GM21619 (cell line): ENCODE measurements around the gene SLC35F3.
A peak's percentile ranks its signal among the peaks of the same experiment; 100 is the strongest.
"Not testable (repeated sequence)": the region's sequence is repeated elsewhere in the genome, so short reads cannot be mapped to it uniquely, and the experiment has no call there.

Experiments
- ATAC-seq: cut with Tn5 transposase; IDR thresholded peaks from one replicate; pipeline ENCODE4 v1.9.1; 2021; ENCODE audit not compliant: unreplicated experiment

The SLC35F3 gene

GRCh38 chr1:234136073-234136472, 231.6 kb downstream of the SLC35F3 start:
- no peak for ATAC-seq

- no peak for ATAC-seq
These were observed 235.5 kb downstream of the SLC35F3 start for GRCh38 chr1:234139966-234140365.

GRCh38 chr1:234140388-234140787, 235.9 kb downstream of the SLC35F3 start:
- no peak for ATAC-seq

- no peak for ATAC-seq
These were observed 236.5 kb downstream of the SLC35F3 start for GRCh38 chr1:234141006-234141405.

- ATAC-seq = no peak
These were observed 239.2 kb downstream of the SLC35F3 start for GRCh38 chr1:234143681-234144080.

- ATAC-seq = no peak
These were observed 240.4 kb downstream of the SLC35F3 start for GRCh38 chr1:234144901-234145300.

GRCh38 chr1:234148350-234148749, 243.9 kb downstream of the SLC35F3 start:
- ATAC-seq = no peak

GRCh38 chr1:234148816-234149215, 244.3 kb downstream of the SLC35F3 start:
- ATAC-seq = no peak

GRCh38 chr1:234149217-234149616, 244.7 kb downstream of the SLC35F3 start:
- ATAC-seq = no peak

GRCh38 chr1:234150892-234151291, 246.4 kb downstream of the SLC35F3 start:
- ATAC-seq = no peak

GRCh38 chr1:234152344-234152743, 247.9 kb downstream of the SLC35F3 start:
- not testable (repeated sequence) for ATAC-seq

GRCh38 chr1:234154320-234155251, 250.1 kb downstream of the SLC35F3 start:
- peak; percentile 56 for ATAC-seq

- no peak for ATAC-seq
These were observed 258.2 kb downstream of the SLC35F3 start for GRCh38 chr1:234162661-234163060.

- no peak for ATAC-seq
These were observed 258.9 kb downstream of the SLC35F3 start for GRCh38 chr1:234163267-234163919.

- ATAC-seq = no peak
These were observed 259.7 kb downstream of the SLC35F3 start for GRCh38 chr1:234164098-234164709.

GRCh38 chr1:234168061-234168724, 263.7 kb downstream of the SLC35F3 start:
- no peak for ATAC-seq

- no peak for ATAC-seq
These were observed 264.8 kb downstream of the SLC35F3 start for GRCh38 chr1:234169161-234169849.

- ATAC-seq = no peak
These were observed 265.6 kb downstream of the SLC35F3 start for GRCh38 chr1:234170067-234170466.

GRCh38 chr1:234170622-234171021, 266.1 kb downstream of the SLC35F3 start:
- ATAC-seq = no peak

- ATAC-seq = no peak
These were observed 269.5 kb downstream of the SLC35F3 start for GRCh38 chr1:234173968-234174367.

- ATAC-seq = no peak
These were observed 270.9 kb downstream of the SLC35F3 start for GRCh38 chr1:234175363-234175762.
